ENCODE measurements around the gene ST8SIA2. TPM values are rescaled to one million over a fixed set of nuclear protein-coding genes. Genes with fewer than 3 reads are reported as not detected.

The ST8SIA2 gene
- polyA plus RNA-seq, 1 donor from 2014 or later, result 24.0 TPM

DNA sequence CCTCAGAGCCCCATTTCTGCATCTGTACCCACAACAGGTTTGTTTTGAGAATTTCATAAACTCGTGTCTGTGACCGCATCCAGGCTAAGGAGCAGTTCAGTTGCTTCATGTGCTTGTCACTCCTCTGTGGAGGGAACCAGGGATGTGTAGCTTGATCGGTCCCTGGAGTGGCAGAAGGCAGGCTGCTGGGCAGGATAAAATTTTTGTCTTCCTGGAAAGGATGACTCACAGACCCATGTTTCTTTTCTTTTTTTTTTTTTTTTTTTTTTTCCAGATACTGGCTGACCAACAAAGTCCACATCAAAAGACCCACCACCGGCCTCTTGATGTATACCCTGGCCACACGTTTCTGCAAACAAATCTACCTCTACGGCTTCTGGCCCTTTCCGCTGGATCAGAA lies 70.1 kb downstream of the ST8SIA2 start:
- no peak overlapping the region for H3K4me2 ChIP-seq (ENCODE audit: low read length)
- no peak overlapping the region for H3K4me3 ChIP-seq (ENCODE audit: low read length)
- H4K20me1 ChIP-seq (ENCODE audit: insufficient read depth), result no peaks in the 10 kb centered on the region
- no peak overlapping the region for H2AFZ ChIP-seq (ENCODE audit: low read depth, low read length)
- H3K9me2 ChIP-seq (ENCODE audit: insufficient read depth, low read length), result no peaks in the 10 kb centered on the region
- no peaks in the 10 kb centered on the region for H3K9me3 ChIP-seq (ENCODE audit: low read length)
- no peaks in the 10 kb centered on the region for H3F3A ChIP-seq (ENCODE audit: insufficient read depth, low read length, poor library complexity, severe bottlenecking)
- no peak overlapping the region for H3K9ac ChIP-seq (ENCODE audit: low read length)
- H3K27me3 ChIP-seq (ENCODE audit: insufficient read depth, low read depth, low read length), result no peaks in the 10 kb centered on the region
- H3K36me3 ChIP-seq (ENCODE audit: insufficient read depth, low read length), result peaks cover 26% of the 10 kb centered on the region
- TF ChIP-seq RAD21 (conservative IDR thresholded peaks at IDR 0.05) (no peak), SMC3 (conservative IDR thresholded peaks at IDR 0.05; ENCODE audit: poor library complexity) (no peak), TAF1 (IDR thresholded peaks at IDR 0.05; ENCODE audit: low read depth) (no peak), POLR2AphosphoS5 (IDR thresholded peaks at IDR 0.05) (no peak)
- TF ChIP-seq, protein P1, sequence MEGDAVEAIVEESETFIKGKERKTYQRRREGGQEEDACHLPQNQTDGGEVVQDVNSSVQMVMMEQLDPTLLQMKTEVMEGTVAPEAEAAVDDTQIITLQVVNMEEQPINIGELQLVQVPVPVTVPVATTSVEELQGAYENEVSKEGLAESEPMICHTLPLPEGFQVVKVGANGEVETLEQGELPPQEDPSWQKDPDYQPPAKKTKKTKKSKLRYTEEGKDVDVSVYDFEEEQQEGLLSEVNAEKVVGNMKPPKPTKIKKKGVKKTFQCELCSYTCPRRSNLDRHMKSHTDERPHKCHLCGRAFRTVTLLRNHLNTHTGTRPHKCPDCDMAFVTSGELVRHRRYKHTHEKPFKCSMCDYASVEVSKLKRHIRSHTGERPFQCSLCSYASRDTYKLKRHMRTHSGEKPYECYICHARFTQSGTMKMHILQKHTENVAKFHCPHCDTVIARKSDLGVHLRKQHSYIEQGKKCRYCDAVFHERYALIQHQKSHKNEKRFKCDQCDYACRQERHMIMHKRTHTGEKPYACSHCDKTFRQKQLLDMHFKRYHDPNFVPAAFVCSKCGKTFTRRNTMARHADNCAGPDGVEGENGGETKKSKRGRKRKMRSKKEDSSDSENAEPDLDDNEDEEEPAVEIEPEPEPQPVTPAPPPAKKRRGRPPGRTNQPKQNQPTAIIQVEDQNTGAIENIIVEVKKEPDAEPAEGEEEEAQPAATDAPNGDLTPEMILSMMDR (IDR thresholded peaks at IDR 0.05; ENCODE audit: poor library complexity, severe bottlenecking), result no peak
- no peak overlapping the region for H3K27ac ChIP-seq (ENCODE audit: low read length)
- no peaks in the 10 kb centered on the region for H3K79me2 ChIP-seq (replicated peaks; ENCODE audit: insufficient read depth, low read length)

DNA sequence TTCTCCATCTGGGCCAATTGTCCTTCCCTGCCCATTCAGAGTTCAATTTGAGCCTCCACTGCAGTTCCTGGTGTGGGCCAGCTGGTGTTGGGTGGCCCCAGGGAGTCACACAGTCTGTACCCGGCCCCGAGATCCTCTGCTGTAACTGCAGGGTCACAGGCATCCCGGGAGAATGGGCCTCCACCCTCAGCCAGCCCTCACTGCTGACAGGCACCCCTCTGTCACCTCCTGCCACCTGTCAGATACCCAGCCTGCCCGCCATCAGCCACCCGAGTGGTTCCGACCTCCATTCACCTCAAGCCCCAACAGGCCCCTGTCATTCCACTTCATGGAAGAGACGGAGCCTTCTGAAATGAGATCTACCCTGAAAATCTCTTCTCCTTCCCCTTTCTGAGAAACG lies 73.2 kb downstream of the ST8SIA2 start:
- Histone ChIP-seq H3F3A (ENCODE audit: insufficient read depth, low read length, poor library complexity, severe bottlenecking) (peaks cover 3% of the 10 kb centered on the region), H3K36me3 (ENCODE audit: insufficient read depth, low read length) (peaks cover 21% of the 10 kb centered on the region), H3K4me2 (ENCODE audit: low read length) (no peak overlapping the region), H3K27me3 (ENCODE audit: insufficient read depth, low read depth, low read length) (no peaks in the 10 kb centered on the region), H3K9me3 (ENCODE audit: low read length) (no peaks in the 10 kb centered on the region), H4K20me1 (ENCODE audit: insufficient read depth) (no peaks in the 10 kb centered on the region), H3K9ac (ENCODE audit: low read length) (no peak overlapping the region), H3K9me2 (ENCODE audit: insufficient read depth, low read length) (no peaks in the 10 kb centered on the region), H3K79me2 (replicated peaks; ENCODE audit: insufficient read depth, low read length) (no peaks in the 10 kb centered on the region), H3K4me3 (ENCODE audit: low read length) (no peak overlapping the region), H2AFZ (ENCODE audit: low read depth, low read length) (no peak overlapping the region), H3K27ac (ENCODE audit: low read length) (no peak overlapping the region)
- TF ChIP-seq SMC3 (conservative IDR thresholded peaks at IDR 0.05; ENCODE audit: poor library complexity), result no peak
- TF ChIP-seq EP300 (conservative IDR thresholded peaks at IDR 0.05; ENCODE audit: poor library complexity, severe bottlenecking), result no peak
- TF ChIP-seq TAF1 (IDR thresholded peaks at IDR 0.05; ENCODE audit: low read depth), result no peak
- TF ChIP-seq RAD21 (conservative IDR thresholded peaks at IDR 0.05), result no peak
- TF ChIP-seq, protein P2, sequence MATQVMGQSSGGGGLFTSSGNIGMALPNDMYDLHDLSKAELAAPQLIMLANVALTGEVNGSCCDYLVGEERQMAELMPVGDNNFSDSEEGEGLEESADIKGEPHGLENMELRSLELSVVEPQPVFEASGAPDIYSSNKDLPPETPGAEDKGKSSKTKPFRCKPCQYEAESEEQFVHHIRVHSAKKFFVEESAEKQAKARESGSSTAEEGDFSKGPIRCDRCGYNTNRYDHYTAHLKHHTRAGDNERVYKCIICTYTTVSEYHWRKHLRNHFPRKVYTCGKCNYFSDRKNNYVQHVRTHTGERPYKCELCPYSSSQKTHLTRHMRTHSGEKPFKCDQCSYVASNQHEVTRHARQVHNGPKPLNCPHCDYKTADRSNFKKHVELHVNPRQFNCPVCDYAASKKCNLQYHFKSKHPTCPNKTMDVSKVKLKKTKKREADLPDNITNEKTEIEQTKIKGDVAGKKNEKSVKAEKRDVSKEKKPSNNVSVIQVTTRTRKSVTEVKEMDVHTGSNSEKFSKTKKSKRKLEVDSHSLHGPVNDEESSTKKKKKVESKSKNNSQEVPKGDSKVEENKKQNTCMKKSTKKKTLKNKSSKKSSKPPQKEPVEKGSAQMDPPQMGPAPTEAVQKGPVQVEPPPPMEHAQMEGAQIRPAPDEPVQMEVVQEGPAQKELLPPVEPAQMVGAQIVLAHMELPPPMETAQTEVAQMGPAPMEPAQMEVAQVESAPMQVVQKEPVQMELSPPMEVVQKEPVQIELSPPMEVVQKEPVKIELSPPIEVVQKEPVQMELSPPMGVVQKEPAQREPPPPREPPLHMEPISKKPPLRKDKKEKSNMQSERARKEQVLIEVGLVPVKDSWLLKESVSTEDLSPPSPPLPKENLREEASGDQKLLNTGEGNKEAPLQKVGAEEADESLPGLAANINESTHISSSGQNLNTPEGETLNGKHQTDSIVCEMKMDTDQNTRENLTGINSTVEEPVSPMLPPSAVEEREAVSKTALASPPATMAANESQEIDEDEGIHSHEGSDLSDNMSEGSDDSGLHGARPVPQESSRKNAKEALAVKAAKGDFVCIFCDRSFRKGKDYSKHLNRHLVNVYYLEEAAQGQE (IDR thresholded peaks at IDR 0.05; ENCODE audit: borderline replicate concordance), result no peak
- TF ChIP-seq MXI1 (conservative IDR thresholded peaks at IDR 0.05; ENCODE audit: poor library complexity, severe bottlenecking), result no peak
- TF ChIP-seq POLR2AphosphoS5 (IDR thresholded peaks at IDR 0.05), result no peak
- no peak for TF ChIP-seq EZH2 (IDR thresholded peaks at IDR 0.05; ENCODE audit: borderline replicate concordance, insufficient read depth, low read length, poor library complexity, severe bottlenecking)
- TF ChIP-seq, protein P1 (IDR thresholded peaks at IDR 0.05; ENCODE audit: poor library complexity, severe bottlenecking), result no peak

All from neural cell (in vitro differentiated cells).